ENCODE results near the gene CUEDC2.

Gene CUEDC2

GRCh38 chr10:102444851-102445250 lies 12.5 kb upstream of the CUEDC2 start:
- no peak for TF ChIP-seq CTCF (IDR thresholded peaks at IDR 0.05; ENCODE audit: low read depth, low read length, poor library complexity, severe bottlenecking)
- no peak for TF ChIP-seq EZH2phosphoT487 (IDR thresholded peaks at IDR 0.05; ENCODE audit: borderline replicate concordance, low read length)
- Histone ChIP-seq H3F3A (ENCODE audit: control insufficient read depth, insufficient read depth) (no peaks in the 10 kb centered on the region), H3K79me2 (ENCODE audit: control insufficient read depth, low read length) (peaks cover under 1% of the 10 kb centered on the region), H3K4me1 (ENCODE audit: control insufficient read depth, low read length) (peaks cover 17% of the 10 kb centered on the region), H3K27ac (ENCODE audit: low read depth, low read length) (no peak overlapping the region), H3K9me2 (replicated peaks; ENCODE audit: control insufficient read depth, low read length) (no peaks in the 10 kb centered on the region), H3K9me3 (ENCODE audit: control insufficient read depth, insufficient read depth, low read length) (no peaks in the 10 kb centered on the region), H4K20me1 (ENCODE audit: control insufficient read depth, insufficient read depth, low read depth, low read length) (no peaks in the 10 kb centered on the region), H3K4me3 (ENCODE audit: low read length) (no peak overlapping the region), H3K36me3 (ENCODE audit: control insufficient read depth, low read length) (no peaks in the 10 kb centered on the region), H3K27me3 (ENCODE audit: control insufficient read depth, low read length) (peaks cover 6% of the 10 kb centered on the region), H3K4me2 (ENCODE audit: low read length) (no peak overlapping the region)

- Histone ChIP-seq H3K9me2 (replicated peaks; ENCODE audit: control insufficient read depth, low read length) (no peaks in the 10 kb centered on the region), H3K4me1 (ENCODE audit: control insufficient read depth, low read length) (peaks cover 10% of the 10 kb centered on the region), H3F3A (ENCODE audit: control insufficient read depth, insufficient read depth) (no peaks in the 10 kb centered on the region), H3K79me2 (ENCODE audit: control insufficient read depth, low read length) (no peaks in the 10 kb centered on the region), H4K20me1 (ENCODE audit: control insufficient read depth, insufficient read depth, low read depth, low read length) (no peaks in the 10 kb centered on the region), H3K9me3 (ENCODE audit: control insufficient read depth, insufficient read depth, low read length) (no peaks in the 10 kb centered on the region), H3K4me3 (ENCODE audit: low read length) (no peak overlapping the region), H3K4me2 (ENCODE audit: low read length) (no peak overlapping the region), H3K27ac (ENCODE audit: low read depth, low read length) (no peak overlapping the region), H3K36me3 (ENCODE audit: control insufficient read depth, low read length) (no peaks in the 10 kb centered on the region), H3K27me3 (ENCODE audit: control insufficient read depth, low read length) (peaks cover 20% of the 10 kb centered on the region)
- TF ChIP-seq CTCF (IDR thresholded peaks at IDR 0.05; ENCODE audit: low read depth, low read length, poor library complexity, severe bottlenecking) (no peak), EZH2phosphoT487 (IDR thresholded peaks at IDR 0.05; ENCODE audit: borderline replicate concordance, low read length) (no peak)
Observed at GRCh38 chr10:102438374-102438773, 6.0 kb upstream of the CUEDC2 start.

GRCh38 chr10:102437515-102437914 lies 5.1 kb upstream of the CUEDC2 start:
- Histone ChIP-seq H3K4me1 (ENCODE audit: control insufficient read depth, low read length) (peaks cover 15% of the 10 kb centered on the region), H4K20me1 (ENCODE audit: control insufficient read depth, insufficient read depth, low read depth, low read length) (no peaks in the 10 kb centered on the region), H3K4me2 (ENCODE audit: low read length) (no peak overlapping the region), H3K27me3 (ENCODE audit: control insufficient read depth, low read length) (peaks cover 19% of the 10 kb centered on the region), H3K9me2 (replicated peaks; ENCODE audit: control insufficient read depth, low read length) (no peaks in the 10 kb centered on the region), H3K79me2 (ENCODE audit: control insufficient read depth, low read length) (no peaks in the 10 kb centered on the region), H3K36me3 (ENCODE audit: control insufficient read depth, low read length) (no peaks in the 10 kb centered on the region), H3K27ac (ENCODE audit: low read depth, low read length) (no peak overlapping the region), H3K9me3 (ENCODE audit: control insufficient read depth, insufficient read depth, low read length) (no peaks in the 10 kb centered on the region), H3F3A (ENCODE audit: control insufficient read depth, insufficient read depth) (no peaks in the 10 kb centered on the region), H3K4me3 (ENCODE audit: low read length) (no peak overlapping the region)
- no peak for TF ChIP-seq EZH2phosphoT487 (IDR thresholded peaks at IDR 0.05; ENCODE audit: borderline replicate concordance, low read length)
- no peak for TF ChIP-seq CTCF (IDR thresholded peaks at IDR 0.05; ENCODE audit: low read depth, low read length, poor library complexity, severe bottlenecking)

- H3K27ac ChIP-seq (ENCODE audit: low read depth, low read length), result no peak overlapping the region
- peaks cover 19% of the 10 kb centered on the region for H3K4me1 ChIP-seq (ENCODE audit: control insufficient read depth, low read length)
- H3K9me3 ChIP-seq (ENCODE audit: control insufficient read depth, insufficient read depth, low read length), result no peaks in the 10 kb centered on the region
- peaks cover 10% of the 10 kb centered on the region for H3K79me2 ChIP-seq (ENCODE audit: control insufficient read depth, low read length)
- peaks cover 5% of the 10 kb centered on the region for H3K36me3 ChIP-seq (ENCODE audit: control insufficient read depth, low read length)
- H3K27me3 ChIP-seq (ENCODE audit: control insufficient read depth, low read length), result peaks cover 15% of the 10 kb centered on the region
- no peaks in the 10 kb centered on the region for H4K20me1 ChIP-seq (ENCODE audit: control insufficient read depth, insufficient read depth, low read depth, low read length)
- TF ChIP-seq CTCF (IDR thresholded peaks at IDR 0.05; ENCODE audit: low read depth, low read length, poor library complexity, severe bottlenecking) (no peak), EZH2phosphoT487 (IDR thresholded peaks at IDR 0.05; ENCODE audit: borderline replicate concordance, low read length) (no peak)
- H3K9me2 ChIP-seq (replicated peaks; ENCODE audit: control insufficient read depth, low read length), result no peaks in the 10 kb centered on the region
- H3F3A ChIP-seq (ENCODE audit: control insufficient read depth, insufficient read depth), result no peaks in the 10 kb centered on the region
- H3K4me3 ChIP-seq (ENCODE audit: low read length), result no peak overlapping the region
- H3K4me2 ChIP-seq (ENCODE audit: low read length), result no peak overlapping the region
Observed at GRCh38 chr10:102436312-102436711, 3.9 kb upstream of the CUEDC2 start.

All from DOHH2 (cell line).